HUES48 (cell line): ENCODE results near the gene LILRB3.
"Not testable (repeated sequence)": the region's sequence is repeated elsewhere in the genome, so short reads cannot be mapped to it uniquely, and the experiment has no call there.

Experiments
- H3K27ac ChIP-seq: one replicate; pipeline ENCODE4 v1.7.0; 2013; ENCODE audit warnings: low read depth, low read length, inconsistent platforms
- H3K27me3 ChIP-seq: 2 replicates; pipeline ENCODE4 v1.6.1; 2013; ENCODE audit warnings: mild to moderate bottlenecking, low read length; ENCODE audit not compliant: control insufficient read depth, insufficient read depth
- H3K36me3 ChIP-seq: 2 replicates; pipeline ENCODE4 v1.6.1; 2013; ENCODE audit warnings: low read length; ENCODE audit not compliant: control insufficient read depth, insufficient read depth
- H3K4me1 ChIP-seq: 2 replicates; pipeline ENCODE4 v1.6.1; 2013; ENCODE audit warnings: mild to moderate bottlenecking, low read length; ENCODE audit not compliant: control insufficient read depth, insufficient read depth
- H3K4me3 ChIP-seq: 2 replicates; pipeline ENCODE4 v1.5.1; 2013; ENCODE audit warnings: mild to moderate bottlenecking, low read depth, low read length
- H3K9ac ChIP-seq: 2 replicates; pipeline ENCODE4 v1.6.1; 2013; ENCODE audit warnings: mild to moderate bottlenecking, low read depth, low read length, moderate library complexity
- H3K9me3 ChIP-seq: 2 replicates; pipeline ENCODE4 v1.6.1; 2013; ENCODE audit warnings: low read length; ENCODE audit not compliant: control insufficient read depth, insufficient read depth

LILRB3 gene

DNA sequence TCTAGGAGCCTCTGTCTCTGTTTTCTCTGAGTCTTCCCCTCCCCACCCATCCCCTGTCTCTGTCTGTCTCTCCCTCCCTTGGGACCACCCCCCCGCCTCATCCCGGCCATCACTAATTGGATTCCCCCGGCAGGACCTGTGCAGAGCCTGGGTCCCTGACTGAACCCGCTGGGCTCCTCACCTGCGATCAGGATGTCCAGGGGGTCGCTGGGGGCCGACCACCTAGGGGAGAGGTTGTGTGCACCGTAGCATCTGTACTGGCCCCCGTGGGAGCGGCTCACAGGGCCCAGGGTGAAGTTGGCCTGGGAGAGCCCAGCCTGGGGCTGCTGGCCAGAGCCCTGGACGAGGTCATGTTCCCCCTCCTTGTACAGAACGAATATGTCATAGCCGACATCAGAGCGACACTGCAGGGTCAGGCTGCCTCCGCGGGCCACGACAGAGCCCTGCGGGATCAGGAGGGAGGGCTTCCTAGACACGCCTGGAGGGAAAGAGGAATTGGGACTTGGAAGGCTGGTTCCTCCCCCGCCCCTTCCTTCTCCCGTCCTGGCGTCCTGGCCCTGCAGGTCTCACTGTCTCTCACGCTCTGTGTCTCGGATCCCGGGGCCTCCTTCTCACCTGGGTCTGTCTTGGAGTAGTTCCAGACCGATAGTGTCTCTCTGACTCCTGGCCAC, 32.4 kb upstream of the LILRB3 start:
- no peaks in the 10 kb centered on the region for H3K36me3 ChIP-seq
- H3K4me1 ChIP-seq: peaks cover 7% of the 10 kb centered on the region; the same call in 1 of the 2 replicates
- H3K27ac ChIP-seq: no peak overlapping the region
- H3K4me3 ChIP-seq: no peak overlapping the region
- no peak overlapping the region for H3K9ac ChIP-seq
- no peaks in the 10 kb centered on the region for H3K9me3 ChIP-seq
- H3K27me3 ChIP-seq: no peaks in the 10 kb centered on the region; the same call in 1 of the 2 replicates

DNA sequence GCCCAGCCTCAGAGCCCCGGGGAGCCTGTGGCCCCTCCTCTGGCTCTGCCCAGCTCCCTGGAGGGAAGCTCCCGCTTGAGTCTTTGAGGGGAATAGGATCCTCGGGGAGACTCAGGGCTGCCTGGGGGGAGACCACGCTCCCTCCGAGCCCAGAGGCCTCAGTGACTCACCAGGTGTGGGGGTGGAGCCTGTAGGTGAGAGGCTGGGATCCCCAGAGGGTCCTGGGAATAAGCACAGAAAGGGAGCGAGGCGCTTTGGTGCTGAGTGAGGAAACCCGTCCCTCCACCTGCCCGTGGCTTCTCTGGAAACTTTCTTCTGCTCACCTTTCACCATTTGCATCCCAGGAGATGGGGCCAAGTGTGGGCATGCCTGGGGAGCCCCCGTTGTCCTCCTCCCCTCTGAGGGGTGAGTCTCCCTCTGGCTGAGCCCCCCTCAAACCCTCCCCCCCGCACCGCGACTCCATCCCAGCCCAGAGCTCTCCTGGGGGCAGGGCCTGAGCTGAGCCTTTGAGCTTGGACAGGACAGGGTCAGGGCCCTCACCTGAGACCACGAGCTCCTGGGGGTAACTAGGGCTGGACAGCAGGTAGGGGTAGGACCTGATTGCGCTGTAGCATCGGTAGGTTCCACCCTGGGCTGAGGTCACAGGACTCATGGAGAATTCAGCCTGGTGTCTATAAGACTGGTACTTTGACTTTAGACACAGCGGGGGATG, 31.5 kb upstream of the LILRB3 start:
- Histone ChIP-seq H3K4me1 (peaks cover 7% of the 10 kb centered on the region; the same call in 1 of the 2 replicates), H3K27me3 (no peaks in the 10 kb centered on the region; the same call in 1 of the 2 replicates), H3K27ac (no peak overlapping the region), H3K4me3 (no peak overlapping the region), H3K9ac (no peak overlapping the region), H3K9me3 (no peaks in the 10 kb centered on the region), H3K36me3 (no peaks in the 10 kb centered on the region)

DNA sequence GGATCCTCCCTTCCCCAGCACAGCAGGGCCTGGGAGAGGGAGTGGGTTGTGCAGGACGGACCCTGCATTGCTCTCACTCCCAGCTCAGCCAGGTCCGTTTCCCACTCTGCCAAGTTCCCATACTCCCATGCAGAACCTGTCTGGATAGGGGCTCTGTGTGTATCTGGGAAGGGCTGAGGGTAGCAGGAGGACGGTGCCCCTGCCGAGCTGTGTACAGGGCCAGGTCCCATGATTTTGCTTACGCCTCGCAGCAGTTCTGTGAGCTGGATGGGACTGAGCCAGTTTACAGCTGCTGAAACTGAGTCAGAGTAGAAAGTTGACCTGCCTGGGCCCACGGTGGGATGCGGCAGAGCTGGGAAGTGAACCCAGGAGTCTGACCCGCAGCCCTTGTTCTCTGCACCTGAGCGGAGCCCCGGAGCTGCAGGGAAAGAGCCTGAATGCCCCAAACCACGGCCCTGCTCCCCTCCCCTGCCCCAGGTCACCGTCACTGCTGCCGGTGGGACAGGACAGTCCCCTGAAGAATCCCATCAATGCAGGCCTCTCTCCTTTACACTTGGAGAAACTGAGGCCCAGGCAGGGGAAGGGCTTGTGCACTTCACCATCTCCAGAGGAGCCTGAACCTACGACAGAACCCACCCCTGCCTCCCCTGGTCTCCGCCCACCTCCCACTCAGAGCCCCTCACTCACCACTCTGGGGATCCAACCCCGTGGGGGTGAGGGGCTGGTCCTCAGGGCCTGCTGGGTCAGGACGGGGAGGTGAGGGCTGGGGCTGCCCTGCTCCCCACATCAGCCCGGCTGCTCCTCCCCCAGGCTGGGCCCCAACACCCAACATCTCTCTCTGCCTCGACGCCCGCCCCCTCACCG, 30.8 kb upstream of the LILRB3 start:
- H3K9me3 ChIP-seq: no peaks in the 10 kb centered on the region
- H3K36me3 ChIP-seq: no peaks in the 10 kb centered on the region
- H3K4me3 ChIP-seq: no peak overlapping the region
- H3K9ac ChIP-seq: no peak overlapping the region
- no peak overlapping the region for H3K27ac ChIP-seq
- H3K27me3 ChIP-seq: no peaks in the 10 kb centered on the region; the same call in 1 of the 2 replicates
- H3K4me1 ChIP-seq: peaks cover 7% of the 10 kb centered on the region; the same call in 1 of the 2 replicates

DNA sequence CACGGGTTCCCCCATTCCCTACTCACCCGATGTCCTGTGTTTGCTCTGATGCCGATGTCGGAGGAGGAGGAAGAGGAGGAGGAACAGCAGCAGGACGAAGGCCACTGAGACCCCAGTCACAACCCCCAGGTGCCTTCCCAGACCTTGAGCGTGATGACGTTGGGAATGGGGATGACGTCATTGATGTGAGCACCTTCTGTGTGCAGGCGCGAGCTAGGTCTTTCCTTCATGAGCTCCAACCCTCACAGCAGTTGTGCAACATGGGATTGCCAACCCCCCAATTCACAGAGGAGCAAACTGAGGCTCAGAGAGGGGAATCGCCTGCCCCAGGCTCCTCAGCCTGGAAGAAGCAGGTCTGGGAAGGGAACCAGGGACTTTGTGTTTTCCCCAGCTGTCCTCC, 30.0 kb upstream of the LILRB3 start:
- Histone ChIP-seq H3K36me3 (no peaks in the 10 kb centered on the region), H3K9ac (no peak overlapping the region), H3K9me3 (no peaks in the 10 kb centered on the region), H3K4me1 (peaks cover 7% of the 10 kb centered on the region; the same call in 1 of the 2 replicates), H3K4me3 (no peak overlapping the region), H3K27ac (no peak overlapping the region), H3K27me3 (no peaks in the 10 kb centered on the region; the same call in 1 of the 2 replicates)

DNA sequence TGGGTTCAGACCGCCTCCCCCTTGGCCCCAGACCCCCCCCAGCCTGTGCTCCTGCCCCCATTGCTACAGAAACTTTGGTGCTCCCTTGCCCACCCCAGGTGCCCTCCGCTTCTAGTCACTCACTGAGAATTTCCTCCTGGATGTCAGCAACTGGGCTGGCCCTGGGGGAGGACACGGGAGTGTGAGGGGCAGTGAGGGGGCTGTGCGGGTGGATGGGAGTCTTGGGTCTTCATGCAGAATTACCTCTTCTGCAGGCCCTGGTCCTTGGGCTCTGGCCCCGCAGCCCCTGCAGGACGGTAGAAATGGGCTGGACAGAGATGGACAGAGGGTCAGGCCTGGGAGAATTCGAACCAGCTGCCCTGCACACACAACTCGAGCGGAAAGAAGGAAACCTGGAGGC, 29.4 kb upstream of the LILRB3 start:
- no peak overlapping the region for H3K4me3 ChIP-seq
- no peaks in the 10 kb centered on the region; the same call in 1 of the 2 replicates for H3K27me3 ChIP-seq
- no peak overlapping the region for H3K9ac ChIP-seq
- no peaks in the 10 kb centered on the region for H3K9me3 ChIP-seq
- no peaks in the 10 kb centered on the region for H3K36me3 ChIP-seq
- H3K4me1 ChIP-seq: peaks cover 7% of the 10 kb centered on the region; the same call in 1 of the 2 replicates
- no peak overlapping the region for H3K27ac ChIP-seq

DNA sequence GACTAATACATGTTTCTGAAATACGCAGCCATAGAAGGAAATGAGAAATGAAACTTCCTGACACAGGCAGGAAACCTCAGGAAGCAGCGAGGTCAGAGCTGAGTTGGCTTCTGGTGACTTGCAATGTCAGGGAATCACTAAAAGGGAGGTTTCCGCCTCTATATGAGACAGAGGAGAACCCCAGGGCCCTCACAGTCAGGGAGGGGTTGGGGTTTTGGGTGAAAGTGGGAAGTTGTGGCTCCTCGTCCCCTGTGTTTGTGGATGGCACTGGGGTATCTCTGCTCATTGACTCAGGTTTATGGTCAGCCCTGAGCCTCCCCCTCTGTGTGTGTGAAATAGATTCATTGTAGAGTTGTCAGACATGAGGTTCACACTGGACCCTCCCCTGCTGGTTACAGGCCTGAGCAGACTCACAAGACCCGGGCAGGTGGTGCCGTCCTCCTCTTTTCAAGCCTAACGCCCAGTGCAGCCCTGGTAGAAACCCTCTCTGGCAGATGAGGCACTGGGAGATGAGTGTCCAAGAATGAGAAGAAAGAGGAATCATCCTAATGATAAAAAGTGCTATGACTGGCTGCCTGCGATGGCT, 25.3 kb upstream of the LILRB3 start:
- Histone ChIP-seq H3K4me3 (no peak overlapping the region), H3K4me1 (no peaks in the 10 kb centered on the region), H3K9ac (no peak overlapping the region), H3K27me3 (no peaks in the 10 kb centered on the region), H3K27ac (no peak overlapping the region), H3K36me3 (no peaks in the 10 kb centered on the region), H3K9me3 (no peaks in the 10 kb centered on the region)

DNA sequence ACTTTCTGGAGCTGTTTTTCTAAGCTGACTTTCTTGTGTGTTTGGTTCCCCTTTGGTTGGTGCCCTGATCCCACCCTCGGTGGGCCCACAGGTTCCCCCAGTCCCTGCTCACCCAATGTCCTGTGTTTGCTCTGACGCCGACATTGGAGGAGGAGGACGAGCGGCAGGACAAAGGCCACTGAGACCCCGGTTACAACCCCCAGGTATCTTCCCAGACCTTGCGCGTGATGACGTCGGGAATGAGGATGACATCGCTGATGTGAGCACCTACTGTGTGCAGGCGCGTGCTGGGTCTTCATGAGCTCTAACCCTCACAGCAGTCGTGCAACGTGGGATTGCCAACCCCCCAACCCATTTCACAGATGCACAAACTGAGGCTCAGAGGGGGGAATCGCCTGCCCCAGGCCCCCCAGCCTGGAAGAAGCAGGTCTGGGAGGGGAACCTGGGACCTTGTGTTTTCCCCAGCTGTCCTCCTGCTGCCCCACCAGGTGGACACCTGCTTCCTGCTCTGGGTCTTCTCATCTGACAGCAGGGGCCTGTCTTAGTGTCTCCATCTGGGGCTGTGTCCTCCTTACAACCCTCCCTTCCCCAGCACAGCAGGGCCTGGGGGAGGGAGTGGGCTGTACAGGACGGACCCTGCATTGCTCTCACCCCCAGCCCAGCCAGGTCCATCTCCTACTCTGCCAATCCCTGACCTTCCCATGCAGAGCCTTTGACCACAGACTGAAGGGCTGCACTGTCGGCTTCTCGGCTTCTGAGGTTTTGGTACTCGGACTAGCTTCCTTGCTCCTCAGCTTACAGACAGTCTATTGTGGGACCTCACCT, 24.5 kb upstream of the LILRB3 start:
- H3K9ac ChIP-seq: no peak overlapping the region
- no peak overlapping the region for H3K4me3 ChIP-seq
- no peak overlapping the region for H3K27ac ChIP-seq
- H3K4me1 ChIP-seq: no peaks in the 10 kb centered on the region
- H3K27me3 ChIP-seq: no peaks in the 10 kb centered on the region
- no peaks in the 10 kb centered on the region for H3K36me3 ChIP-seq
- no peaks in the 10 kb centered on the region for H3K9me3 ChIP-seq

DNA sequence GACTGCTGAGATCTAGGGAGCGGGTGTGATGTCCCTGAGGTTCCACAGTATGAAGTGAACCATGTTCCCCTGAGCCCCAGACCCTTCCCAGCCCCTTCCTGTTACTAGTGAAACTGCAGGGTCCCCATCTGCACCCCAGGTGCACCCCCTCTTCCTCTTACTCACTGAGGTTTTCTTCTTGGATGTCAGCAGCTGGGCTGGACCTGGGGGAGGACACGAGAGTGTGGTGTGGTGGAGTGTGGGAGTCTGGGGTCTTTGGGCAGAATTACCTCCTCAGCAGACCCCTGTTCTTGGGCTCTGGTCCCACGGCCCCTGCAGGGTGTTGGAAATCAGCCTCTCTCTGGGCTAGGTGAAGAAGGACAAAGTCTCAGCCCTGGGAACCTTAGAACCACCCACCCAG, 23.1 kb upstream of the LILRB3 start:
- Histone ChIP-seq H3K27ac (no peak overlapping the region), H3K36me3 (no peaks in the 10 kb centered on the region), H3K4me1 (no peaks in the 10 kb centered on the region), H3K4me3 (no peak overlapping the region), H3K9ac (no peak overlapping the region), H3K27me3 (no peaks in the 10 kb centered on the region), H3K9me3 (no peaks in the 10 kb centered on the region)

DNA sequence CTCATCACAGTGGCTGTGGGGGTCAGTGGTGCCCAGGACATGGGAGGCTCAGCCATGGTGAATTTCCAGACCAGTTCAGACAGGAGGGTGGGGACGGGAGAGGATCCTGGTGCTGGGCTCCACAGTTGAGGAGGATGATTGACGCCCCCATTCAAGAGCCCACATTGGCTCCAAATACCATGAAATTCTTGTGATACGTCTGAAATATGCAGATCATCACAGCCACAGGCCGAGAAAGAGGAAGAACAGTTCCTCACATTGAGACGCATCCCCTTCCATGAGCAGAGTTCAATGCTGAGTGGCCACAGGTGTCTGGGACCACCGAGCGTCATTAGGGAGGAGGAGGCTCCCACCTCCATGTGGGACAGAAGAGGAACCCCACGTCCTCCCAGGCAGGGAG, 21.0 kb upstream of the LILRB3 start:
- H3K27ac ChIP-seq, H3K36me3 ChIP-seq, H3K27me3 ChIP-seq, H3K4me3 ChIP-seq, H3K9me3 ChIP-seq, H3K9ac ChIP-seq, H3K4me1 ChIP-seq: not testable (repeated sequence)

DNA sequence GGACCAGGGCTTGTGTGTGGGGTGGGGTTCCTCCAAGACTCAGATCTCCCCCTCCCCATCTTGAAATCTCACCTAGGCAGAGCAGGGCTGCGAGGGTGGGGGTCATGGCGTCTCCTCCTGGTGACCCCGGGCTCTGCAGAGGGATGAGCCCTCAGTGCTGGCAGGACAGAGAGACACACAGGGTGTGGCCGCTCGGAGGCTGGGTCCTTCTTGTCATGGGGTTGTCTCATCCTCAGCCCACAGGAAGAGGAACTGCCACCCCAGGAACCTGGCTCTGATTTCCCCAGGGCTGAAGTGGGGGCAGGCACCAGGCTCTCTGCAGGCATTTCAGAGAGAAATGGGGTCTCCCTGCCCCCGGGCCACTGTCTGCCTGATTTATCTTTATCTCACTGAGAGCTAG, 19.8 kb upstream of the LILRB3 start, which contains the start of gene LILRA6:
Gene LILRA6 (minus strand): TSS at position 145 of the 400 bp plus-strand sequence.
- H3K9ac ChIP-seq, H3K9me3 ChIP-seq, H3K27me3 ChIP-seq: not testable (repeated sequence)

More for the DNA sequence above, 19.8 kb upstream of the LILRB3 start, which contains the start of gene LILRA6:
- H3K27ac ChIP-seq, H3K36me3 ChIP-seq, H3K4me3 ChIP-seq, H3K4me1 ChIP-seq: not testable (repeated sequence)
